HG03159 (cell line): ENCODE measurements around the gene PAFAH1B1.
"Not testable (repeated sequence)": the region's sequence is repeated elsewhere in the genome, so short reads cannot be mapped to it uniquely, and the experiment has no call there.

Experiments
- ATAC-seq: cut with Tn5 transposase; IDR thresholded peaks from one replicate; pipeline ENCODE4 v1.9.1; 2021; ENCODE audit warnings: mild to moderate bottlenecking, moderate library complexity; ENCODE audit not compliant: unreplicated experiment

PAFAH1B1 gene

DNA sequence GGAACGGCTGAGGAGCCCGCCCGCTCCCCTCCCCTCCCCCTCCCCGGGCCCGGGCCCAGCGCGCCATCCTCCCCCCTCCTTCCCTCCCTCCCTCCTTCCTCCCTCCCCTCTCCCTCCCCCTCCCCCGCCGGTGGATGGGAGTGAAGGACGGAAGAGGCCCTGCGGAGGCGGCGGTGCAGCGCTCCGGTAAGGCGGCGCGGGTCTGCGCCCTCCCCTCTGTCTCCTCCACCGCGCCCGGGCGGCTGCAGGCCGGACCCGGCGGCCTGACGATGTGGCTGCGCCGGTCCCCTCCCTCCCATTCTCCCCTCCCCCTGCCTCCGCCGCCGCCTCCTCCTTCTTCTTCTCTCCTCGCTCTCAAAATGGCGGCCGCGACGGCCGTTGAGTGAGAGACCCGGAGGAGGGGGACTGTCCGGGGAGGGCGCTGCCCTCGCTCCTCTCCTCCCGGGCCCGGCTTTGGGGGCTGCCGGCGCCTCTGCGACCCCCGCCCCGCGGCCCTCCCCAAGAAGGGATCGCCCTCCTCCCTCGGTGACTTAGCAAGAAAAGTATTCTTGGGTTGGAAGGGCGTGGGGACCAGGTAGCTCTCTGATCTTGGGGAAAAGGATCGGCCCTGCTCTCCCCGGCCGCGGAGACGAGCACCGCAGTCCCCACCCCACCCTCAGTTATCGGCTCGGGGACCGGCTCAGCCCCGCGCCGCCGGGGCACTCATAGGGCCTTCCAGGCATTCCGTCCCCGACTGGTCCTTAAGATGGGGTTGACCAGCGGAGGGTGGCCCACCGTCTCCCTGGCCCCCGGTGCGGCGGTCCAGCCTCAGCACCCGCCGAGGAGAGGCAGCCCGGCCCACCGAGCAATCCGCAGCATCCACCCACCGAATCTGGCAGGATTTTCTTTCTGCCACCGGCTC, 617 bp downstream of the PAFAH1B1 start:
- ATAC-seq, result peak; percentile 41

DNA sequence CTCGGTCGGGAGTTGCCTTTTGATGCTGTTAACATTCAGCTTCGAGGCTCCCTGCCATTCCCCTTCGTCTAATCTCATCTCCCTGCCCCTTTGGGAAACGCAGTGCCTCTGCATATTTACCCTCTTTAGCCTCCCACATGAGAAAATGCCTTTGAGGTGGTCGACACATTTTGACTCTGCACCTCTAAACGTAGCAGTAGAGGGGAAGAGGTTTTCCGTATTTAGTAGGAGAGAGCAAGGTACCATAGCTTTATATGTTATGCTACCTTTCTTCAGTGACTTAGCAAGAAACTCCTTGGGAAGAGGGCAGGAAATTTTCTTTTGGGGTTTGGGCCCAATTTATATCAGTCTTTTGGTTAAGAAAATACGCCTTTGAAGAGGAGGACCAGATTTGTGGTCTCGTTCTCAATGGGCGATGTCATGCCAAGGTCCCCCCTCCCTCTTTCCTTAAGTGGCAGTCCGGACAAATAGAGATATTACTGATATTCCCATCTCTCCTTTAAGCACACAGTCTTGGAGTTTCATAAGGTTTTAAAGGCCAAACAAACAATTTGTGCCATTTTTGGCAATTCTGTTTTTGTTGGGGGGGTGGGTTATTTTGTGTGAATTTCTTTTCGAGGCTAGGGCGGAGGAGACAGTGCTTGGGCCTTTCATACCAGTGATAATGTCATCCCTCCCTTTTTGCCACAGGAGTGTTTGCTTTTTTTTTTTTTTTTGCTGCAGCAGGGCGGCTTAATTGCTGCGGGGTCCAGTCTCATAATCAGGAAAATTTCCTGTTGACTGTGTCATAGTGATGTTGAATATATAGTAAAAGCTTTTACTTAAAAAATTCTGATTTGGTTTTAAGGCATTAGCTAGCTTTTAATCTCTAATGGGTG, 1.5 kb downstream of the PAFAH1B1 start:
- ATAC-seq, result no peak

DNA sequence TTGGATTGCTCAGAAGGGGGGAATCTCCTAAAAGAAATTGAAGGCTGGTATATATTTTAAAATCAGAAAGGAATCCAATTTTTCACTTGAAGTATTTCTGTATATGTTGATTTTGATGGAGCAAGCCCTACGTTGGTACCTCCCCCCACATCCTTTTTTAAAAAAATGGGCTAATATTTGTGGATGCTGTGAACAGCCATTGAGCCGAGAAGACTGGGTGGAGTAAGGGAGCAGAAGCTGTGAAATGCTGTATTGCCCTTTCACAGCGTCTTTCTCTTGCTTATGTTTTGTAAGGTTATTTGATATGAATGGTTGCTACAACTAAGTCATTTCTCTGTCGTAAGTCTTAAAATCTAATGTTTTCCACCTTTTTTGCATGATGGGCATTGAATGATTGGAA, 2.3 kb downstream of the PAFAH1B1 start:
- ATAC-seq, result no peak

DNA sequence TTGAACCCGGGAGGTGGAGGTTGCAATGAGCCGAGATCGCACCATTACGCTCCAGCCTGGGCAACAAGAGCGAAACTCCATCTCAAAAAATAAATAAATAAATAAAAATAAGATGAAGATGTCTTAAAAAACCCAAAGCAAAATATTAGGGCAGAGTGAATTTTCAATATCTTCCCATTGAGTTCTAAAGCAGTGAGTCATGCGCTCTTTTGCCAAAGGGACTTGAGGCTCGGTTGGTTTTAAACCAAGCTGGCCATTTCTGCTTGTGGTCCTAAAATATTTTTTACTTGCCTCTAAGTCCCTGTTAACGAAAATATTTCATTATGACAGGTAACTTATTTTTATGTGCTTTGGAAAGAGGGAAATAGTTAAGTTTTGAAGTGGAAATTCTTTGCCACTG, 4.7 kb downstream of the PAFAH1B1 start:
- ATAC-seq, result no peak

DNA sequence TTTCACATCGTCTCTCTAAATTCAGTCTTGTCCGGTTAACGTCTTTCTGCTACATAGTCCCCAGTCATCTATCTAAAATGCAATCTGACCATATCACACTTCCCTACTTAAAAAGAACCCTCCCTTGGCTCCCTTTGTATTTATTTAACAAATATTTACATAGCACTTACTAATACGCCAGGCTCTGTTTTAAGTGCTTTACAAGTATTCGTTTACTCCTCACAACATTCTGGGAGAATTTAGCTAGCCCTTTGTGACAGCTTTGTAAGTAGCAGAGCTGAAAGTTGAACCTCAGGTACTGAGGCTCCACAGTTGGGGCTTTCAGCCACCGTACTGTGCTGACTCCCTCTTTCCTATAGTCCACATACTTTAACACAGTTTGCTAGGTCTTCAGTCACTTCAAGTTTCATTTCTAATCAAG, 9.2 kb downstream of the PAFAH1B1 start:
- no peak for ATAC-seq

DNA sequence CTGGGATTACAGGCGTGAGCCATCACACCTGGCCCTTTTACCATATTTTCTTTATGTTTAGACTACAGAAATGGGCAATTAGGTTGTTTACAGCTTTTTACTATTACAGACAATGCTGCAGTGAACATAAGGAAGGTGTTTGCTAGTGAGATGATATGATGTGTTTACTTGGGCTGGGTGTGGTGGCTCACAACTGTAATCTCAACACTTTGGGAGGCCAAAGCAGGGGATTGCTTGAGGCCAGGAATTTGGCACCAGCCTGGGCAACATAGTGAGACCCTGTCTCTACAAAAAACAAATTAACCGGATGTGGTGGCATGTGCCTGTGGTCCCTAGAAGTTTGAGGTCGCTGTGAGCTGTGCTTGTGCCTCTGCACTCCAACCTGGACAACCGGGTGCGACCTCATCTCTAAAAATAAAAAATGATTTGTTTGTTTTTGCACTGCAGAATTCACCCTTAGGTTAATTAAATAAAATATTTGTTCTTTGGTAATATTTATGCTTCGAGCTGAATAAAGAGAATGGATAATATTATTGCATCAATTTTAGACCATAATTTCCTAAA, 15.0 kb downstream of the PAFAH1B1 start:
- ATAC-seq, result no peak

DNA sequence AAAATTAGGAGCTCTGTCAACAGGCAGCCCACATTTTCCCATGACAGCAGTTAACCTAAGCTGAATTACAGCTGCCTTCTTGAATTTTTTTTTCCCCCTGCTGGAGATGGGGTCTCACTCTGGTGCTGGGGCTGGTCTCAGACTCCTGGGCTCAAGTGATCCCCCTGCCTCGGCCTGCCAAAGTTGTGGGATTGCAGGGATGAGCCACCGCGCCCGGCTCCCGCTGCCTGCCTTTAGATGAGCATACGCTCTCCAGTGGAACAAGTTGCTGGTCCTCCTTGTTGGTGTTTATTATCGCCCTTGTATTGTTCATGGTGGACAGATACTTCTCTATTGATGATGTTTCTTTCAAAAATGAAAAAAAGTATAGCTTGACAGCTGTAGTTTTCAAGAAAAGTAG, 15.6 kb downstream of the PAFAH1B1 start:
- no peak for ATAC-seq

DNA sequence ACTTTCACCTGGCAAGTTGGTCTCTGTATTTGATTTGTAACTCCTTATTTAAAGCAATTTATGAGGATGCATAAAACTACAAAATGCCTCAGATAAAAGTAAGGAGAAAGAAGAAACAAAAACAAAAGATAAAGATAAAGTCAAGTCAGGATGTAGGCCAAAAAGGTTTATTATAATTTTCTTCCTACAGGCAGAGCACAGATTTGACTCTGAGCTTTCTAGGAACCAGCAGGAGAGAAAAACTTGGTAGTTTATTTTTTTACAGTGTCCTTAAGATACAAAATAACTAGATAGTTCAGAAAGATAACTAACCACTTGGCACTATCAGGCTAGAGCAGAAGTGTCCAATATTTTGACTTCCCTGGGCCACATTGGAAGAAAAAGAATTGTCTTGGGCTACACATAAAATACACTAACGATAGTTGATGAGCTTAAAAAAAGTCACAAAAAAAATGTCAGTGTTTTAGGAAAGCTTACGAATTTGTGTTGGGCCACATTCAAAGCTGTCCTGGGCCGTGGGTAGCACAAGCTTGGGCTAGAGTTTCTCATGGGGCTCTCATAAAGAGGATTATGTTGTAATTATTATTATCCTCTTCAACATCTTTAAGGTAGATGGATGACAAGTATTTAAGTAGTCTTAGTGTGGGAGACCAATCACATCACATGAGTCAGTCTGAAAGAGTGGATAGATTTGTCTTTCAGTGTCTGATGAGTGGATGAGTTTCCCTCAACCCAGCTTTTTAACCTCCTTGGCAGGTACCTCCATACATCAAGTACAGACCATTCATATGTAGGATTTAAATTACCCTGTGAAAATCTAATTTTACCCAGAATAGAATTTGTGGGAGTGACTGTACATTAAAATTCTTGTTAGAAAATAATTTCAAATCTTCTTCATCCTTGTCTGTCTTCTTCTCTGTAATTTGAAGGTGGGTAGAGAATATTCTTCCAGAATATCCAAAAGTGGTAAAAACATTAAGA, 17.0 kb downstream of the PAFAH1B1 start:
- ATAC-seq, result no peak

DNA sequence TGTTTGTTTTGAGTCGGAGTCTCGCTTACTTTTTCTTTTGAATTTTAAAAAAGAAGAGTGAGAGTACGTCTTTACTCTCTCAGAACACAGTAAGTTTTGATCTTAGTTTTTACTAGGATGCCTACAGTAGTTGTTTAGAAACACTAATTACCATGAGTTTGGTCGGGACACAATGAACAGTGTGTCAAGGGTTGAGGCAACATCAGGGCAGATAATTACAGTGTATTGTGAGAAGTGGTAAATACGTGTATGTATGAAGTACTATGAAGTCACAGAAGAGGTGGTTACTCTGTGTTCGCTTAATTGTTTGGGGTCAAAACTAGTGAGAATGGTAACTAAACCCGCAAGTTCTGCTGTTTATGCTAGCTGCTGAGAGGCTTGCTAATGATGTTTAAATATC, 18.2 kb downstream of the PAFAH1B1 start:
- ATAC-seq, result no peak

DNA sequence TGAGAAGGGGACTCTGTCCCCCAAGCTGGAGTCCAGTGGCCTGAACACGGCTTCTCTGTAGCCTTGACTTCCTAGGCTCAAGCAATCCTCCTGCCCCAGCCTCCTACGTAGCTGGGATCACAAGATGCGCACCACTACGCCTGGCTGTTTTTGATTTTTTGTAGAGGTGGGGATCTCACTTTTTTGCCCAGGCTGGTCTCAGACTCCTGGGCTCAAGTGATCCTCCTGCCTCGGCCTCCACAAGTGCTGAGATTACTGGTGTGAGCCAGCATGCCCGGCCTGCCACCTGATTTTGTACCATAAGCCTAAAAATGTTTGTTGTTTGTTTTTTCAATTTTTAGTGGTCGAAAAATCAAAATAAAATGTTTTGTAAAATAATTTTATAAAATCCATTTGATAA, 19.2 kb downstream of the PAFAH1B1 start:
- ATAC-seq, result no peak

DNA sequence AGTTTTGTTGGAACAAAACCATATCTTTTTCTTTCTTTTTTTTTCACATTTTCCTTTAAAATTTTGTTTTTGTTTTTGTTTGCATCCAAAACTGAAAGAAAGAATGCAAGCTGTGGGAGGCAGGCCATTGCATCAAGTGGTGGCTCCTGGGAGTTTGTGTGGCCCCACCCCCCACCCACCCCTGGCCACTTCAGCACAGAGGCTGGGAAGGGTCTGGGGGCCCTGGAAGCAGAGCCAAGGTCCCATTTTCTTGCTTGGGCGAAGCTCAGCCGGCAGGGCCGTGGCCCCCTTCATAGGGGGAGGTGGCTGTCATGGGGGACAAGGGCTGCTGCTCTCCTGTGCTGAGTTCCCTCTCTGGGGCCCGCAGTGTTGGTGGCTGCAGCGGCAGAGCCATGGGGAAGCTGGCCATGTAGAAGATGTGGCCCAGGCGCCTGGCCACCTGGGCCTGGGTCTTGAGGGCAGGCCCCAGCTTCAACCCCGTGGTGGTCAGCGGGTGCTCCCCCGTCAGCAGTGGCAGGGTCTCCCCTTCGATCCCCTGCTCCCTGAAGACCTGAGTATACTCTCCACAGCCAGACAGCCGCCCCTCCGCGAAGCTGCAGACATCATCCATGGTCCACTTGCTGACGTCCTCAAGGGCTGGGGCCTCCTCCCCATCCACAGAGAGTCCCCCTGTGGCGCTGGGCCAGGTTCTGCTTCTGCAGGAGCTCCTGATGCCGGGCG, 19.8 kb downstream of the PAFAH1B1 start:
- no peak for ATAC-seq

DNA sequence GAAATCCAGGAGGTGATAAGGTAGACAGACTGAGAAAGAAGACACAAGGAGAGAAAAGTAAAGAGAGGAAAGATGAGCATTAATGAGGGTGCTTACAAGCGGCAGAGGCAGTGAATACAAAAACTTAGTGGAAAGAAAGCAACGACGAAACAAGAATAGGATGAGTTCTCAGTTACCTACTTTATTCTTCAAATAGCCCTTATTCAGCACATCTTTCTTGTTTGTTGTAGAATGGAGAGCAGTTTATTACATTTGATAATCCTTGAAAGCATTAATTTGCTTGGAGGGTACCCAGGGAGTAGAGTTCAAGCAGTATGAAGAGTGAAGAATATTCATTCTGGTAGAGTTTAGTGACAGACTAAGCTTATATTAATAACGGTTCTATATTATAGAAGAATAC, 22.4 kb downstream of the PAFAH1B1 start:
- no peak for ATAC-seq

DNA sequence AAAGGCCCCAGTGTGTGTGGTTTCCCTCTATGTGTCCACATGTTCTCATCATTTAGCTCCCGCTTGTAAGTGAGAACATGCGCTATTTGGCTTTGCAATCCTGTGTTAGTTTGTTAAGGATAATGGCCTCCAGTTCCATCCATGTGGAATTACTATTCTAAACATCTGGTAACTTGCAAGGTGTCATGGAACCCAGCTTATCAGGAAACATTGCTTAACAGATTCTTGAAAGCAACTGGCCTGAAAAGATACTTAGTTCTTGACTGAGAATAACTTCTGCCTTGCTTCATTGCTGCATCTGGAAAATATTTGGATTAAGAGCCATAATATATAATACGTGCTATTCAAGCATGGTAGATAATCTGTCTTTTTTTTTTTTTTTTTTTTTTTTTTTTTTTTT, 27.8 kb downstream of the PAFAH1B1 start:
- no peak for ATAC-seq

DNA sequence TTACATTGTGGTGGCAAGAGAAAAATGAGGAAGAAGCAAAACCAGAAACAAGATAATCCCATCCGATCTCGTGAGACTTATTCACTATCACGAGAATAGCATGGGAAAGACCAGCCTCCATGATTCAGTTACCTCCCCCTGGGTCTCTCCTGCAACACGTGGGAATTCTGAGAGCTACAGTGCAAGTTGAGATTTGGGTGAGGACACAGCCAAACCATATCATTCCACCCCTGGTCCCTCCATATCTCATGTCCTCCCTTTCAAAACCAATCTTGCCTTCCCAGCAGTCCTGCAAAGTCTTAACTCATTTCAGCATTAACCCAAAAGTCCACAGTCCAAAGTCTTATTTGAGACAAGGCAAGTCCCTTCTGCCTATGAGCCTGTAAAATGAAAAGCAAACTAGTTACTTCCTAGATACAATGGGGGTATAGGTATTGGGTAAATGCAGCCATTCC, 28.5 kb downstream of the PAFAH1B1 start:
- ATAC-seq, result not testable (repeated sequence)

DNA sequence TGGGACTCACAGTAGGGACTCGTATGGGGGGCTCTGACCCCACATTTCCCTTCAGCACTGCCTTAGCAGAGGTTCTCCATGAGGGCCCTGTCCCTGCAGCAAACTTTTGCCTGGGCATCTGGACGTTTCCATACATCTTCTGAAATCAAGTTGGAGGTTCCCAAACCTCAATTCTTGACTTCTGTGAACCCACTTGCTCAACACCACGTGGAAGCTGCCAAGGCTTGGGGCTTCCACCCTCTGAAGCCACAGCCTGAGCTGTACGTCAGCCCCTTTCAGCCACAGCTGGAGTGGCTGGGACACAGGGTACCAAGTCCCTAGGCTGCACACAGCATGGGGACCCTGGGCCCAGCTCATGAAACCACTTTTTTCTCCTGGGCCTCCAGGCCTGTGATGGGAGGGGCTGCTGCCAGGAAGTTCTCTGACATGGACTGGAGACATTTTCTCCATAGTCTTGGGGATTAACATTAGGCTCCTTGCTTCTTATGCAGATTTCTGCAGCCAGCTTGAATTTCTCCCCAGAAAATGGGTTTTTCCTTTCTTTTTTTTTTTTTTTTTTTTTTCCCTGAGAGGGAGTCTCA, 29.4 kb downstream of the PAFAH1B1 start:
- not testable (repeated sequence) for ATAC-seq

DNA sequence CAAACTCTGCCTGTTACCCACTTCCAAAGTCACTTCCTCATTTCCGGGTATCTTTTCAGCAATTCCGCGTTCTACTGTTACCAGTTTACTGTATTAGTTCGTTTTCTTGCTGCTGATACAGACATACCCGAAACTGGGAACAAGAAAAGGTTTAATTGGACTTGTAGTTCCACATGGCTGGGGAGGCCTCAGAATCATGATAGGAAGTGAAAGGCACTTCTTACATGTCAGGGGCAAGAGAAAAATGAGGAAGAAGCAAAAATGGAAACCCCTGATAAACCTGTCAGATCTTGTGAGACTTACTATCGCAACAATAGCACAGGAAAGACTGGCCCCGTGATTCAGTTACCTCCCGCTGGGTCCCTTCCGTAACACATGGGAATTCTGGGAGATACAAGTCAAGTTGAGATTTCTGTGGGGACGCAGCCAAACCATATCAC, 30.9 kb downstream of the PAFAH1B1 start:
- ATAC-seq, result no peak

DNA sequence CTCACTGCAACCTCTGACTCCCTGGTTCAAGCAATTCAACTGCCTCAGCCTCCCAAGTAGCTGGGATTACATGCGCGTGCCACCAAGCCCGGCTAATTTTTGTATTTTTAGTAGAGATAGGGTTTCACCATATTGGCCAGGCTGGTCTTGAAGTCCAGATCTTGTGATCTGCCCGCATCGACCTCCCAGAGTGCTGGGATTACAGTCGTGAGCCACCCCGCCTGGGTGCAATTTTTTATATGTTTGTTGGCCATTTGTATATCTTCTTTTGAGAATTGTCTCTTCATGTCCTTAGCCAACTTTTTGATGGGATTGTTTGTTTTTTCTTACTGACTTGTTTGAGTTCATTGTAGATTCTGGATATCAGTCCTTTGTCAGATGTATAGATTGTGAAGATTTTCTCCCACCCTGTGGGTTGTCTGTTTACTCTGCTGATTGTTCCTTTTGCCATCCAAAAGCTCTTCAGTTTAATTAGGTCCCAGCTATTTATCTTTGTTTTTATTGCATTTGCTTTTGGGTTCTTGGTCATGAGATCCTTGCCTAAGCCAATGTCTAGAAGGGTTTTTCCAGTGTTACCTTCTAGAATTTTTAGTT, 33.3 kb downstream of the PAFAH1B1 start:
- not testable (repeated sequence) for ATAC-seq

DNA sequence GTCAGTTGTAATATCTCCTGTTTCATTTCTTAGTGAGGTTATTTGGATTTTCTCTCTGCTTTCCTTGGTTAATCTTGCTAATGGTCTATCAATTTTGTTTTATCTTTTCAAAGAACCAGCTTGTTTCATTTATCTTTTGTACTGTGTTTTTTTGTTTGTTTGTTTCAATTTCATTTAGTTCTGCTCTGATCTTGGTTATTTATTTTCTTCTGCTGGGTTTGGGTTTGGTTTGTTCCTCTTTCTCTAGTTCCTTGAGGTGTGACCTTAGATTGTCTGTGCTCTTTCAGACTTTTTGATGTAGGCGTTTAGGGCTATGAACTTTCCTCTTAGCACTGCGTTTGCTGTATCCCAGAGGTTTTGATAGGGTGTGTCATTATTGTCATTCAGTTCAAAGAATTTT, 35.5 kb downstream of the PAFAH1B1 start:
- not testable (repeated sequence) for ATAC-seq

DNA sequence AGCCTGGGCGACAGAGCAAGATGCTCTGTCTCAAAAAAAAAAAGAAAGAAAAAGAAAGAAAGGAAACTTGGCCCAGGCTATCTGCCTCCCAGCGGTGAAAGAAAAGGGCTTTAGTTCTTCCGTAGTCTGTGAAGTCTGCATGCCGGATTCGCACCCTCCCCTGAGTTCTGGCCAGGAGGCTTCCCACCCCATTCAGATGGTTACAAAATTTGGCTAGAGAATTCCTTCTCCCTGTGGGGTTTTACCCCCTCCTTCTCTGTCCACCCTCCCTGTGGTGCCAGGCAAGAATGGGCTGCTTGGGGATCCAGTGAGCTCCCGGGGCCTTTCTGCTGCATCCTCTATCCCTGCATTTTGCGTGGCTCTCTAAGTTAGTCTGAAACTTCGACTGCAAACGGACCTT, 37.8 kb downstream of the PAFAH1B1 start:
- ATAC-seq, result no peak
